GM18526 (cell line): ENCODE data around the gene ESYT2.

Source experiments
- POLR2A ChIP-seq: IDR thresholded peaks from 3 replicates; pipeline ENCODE4 v1.6.1; 2011; ENCODE audit not compliant: insufficient read length; ENCODE audit errors: extremely low read depth

The ESYT2 gene

DNA sequence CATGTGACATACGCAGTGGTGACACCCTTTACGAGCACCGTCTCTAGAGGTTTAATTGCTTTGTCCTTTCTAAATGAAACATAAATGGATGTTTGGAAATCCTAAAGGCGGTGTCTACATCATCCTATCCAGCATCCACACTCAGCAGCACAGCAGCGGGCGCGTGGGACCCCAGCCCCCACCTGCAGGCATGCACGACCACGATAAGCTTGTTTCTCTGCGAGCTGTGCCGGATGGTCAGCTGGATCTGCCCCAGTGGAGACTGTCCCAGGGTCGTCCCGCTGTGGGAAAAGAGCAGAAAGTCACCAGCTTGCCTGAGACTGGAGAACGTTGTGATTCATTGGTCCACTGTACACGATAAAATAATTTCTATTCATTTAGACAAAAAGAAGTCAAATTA lies 90.5 kb downstream of the ESYT2 start:
- TF ChIP-seq POLR2A: no peak

DNA sequence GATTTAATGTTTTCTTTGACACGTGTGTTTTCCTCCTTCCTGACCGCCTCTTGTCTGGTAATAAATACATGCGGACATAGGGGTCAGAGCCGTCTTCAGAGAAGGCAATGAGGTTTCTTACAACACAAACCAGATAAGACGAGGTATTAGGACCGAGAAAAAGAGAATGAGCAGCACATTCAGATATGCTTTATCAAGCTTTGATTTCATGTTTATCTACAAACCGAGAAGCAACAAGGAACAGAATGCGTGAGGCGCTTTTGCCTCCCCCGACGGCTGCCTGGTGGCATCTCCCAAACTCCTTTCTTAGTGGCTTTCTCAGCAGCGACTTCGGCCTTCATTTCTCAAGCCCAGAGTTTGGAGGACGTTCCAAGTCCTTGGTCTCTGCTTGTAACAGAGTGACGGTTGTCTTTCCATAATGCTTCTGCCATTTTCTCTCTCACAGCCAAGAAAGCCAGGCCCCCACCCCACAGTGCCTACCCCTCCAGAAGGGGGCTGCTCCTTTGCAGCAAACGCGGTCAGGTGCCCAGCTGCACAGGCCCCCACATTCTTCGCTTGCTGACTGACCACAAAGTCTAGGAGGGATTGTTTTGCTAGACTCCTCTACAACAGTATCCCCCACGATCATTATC lies 92.1 kb downstream of the ESYT2 start:
- TF ChIP-seq POLR2A: no peak

DNA sequence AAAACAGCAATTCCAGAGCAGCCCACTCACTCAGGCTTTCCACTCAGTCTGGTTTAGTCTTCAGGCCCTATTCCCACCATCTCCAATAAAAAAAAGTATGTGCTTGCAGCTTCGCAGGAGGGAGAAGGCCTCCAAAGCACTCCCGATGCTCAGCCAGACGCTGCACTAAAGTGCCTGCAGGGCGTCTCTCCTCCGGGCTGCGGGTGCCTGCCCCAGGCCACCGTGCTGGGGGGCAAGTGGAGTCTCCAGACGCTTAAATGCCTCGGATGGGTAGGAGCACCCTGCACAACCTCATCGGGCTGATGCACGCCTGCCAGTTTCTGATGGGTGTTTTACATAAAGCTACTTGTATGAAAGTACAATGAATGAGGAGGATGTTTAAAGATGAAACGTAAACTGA lies 93.4 kb downstream of the ESYT2 start:
- TF ChIP-seq POLR2A: no peak

DNA sequence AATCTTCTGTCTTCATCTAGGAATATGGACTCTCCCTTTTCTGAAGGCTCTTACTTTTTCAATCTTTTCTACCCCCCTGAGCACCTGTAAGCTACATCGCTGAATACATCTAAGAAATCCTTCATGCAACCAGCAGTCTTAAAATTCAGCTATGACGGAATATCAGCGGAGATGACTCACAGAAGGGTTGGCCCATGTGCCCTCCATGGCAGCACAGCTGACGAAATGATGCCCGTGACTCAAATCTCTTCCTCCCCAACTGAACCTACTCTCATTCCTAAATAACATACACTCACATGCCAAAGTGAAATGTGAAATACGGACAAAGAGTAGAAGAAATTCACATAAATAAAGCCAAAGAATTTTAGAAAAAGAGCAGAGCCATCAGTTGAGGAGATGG lies 94.4 kb downstream of the ESYT2 start:
- no peak for TF ChIP-seq POLR2A

DNA sequence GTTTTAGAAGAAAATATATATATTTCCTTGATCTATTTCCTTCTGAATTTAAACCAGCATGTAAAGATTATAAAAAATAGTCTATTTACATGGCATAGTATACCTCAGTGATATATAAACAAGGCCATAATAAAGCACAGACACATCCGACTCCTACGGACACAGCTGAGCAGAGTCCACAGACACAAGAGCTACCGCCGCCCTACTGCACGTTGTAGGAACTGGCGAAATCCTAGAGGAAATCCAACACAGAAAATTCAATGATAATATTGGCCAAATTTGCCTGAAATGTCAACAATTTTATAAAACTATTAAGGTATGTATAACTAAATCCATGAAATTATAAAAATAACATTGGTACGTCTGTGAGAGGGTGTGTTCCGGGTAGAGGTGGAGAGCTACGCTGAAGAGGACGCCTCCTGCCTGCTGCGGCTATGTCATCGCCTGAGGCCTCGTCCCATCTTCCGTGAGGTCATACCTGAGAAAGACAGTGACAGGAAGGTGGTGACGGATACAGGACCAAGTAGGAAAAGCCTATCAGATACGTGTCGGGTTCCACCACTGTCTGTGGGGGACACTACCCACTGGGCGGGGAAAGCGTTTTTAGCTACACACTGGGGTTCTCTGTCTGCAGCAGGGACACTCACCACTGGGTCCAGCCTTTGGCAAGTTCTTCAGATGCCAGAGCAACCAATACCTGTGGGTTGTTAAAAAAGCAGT lies 95.4 kb downstream of the ESYT2 start:
- no peak for TF ChIP-seq POLR2A

DNA sequence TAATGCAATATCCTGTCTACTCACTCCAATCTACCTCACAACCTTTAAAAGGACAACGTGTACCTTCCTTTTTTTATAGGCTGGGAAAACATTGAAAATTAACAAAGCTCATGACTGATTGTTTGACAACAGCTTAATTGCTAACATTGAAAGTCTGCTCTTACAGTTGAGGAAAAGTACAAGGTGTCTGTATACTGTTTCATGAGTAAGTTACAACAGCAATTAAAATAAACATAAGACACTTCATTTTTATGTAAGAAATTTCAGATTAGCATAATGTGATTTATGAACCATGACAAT lies 96.1 kb downstream of the ESYT2 start:
- TF ChIP-seq POLR2A: no peak

DNA sequence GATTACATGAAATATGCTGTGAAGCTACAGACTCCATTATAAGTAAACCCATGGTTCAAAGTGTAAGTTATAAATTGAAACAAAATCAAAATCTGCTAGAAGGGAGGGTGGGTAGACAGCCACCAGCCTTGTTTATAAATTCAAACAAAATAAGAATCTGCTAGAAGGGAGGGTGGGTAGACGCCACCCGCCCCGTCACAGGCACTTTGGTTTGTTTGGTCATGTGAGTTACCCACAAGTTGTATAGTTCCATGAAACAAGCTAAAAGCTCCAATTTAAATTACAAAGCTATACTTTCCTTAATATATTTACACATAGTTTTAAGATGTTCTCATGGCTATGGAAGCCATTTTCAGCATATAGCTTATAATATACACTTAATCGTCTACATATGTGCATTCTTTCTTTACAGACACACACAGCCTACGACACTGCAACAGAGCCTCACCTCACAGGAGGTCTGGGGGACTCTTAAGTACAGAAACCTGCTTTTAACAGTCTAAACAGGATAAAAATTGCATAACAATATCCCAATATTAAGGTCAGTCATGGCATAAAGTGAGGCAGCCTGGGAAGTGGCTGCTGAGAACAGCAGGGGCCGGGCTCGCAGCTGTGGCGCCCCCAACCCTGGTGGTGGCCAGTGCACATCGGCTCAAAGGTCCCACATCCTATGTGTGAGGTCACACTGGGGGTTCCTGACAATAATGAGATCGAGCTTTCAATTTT lies 96.7 kb downstream of the ESYT2 start:
- no peak for TF ChIP-seq POLR2A

DNA sequence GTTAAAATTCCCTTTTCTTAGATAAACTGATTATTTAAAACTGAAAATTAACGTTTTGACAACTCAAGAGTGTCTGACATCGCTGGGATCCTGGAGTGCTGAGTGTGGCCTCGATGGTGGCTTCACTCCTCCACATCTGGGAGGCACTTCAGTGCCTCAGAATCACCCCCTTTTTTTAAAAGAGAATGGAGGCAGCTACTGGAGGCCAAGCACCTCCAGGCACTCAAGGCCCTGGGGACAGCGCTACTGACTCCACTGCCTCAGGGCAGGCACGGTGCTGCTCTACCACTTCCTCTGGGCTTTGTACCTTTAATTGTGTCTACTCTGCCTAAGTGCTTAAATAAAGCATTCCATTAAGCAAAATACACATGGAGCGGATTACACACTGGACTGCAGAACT lies 97.5 kb downstream of the ESYT2 start:
- no peak for TF ChIP-seq POLR2A

DNA sequence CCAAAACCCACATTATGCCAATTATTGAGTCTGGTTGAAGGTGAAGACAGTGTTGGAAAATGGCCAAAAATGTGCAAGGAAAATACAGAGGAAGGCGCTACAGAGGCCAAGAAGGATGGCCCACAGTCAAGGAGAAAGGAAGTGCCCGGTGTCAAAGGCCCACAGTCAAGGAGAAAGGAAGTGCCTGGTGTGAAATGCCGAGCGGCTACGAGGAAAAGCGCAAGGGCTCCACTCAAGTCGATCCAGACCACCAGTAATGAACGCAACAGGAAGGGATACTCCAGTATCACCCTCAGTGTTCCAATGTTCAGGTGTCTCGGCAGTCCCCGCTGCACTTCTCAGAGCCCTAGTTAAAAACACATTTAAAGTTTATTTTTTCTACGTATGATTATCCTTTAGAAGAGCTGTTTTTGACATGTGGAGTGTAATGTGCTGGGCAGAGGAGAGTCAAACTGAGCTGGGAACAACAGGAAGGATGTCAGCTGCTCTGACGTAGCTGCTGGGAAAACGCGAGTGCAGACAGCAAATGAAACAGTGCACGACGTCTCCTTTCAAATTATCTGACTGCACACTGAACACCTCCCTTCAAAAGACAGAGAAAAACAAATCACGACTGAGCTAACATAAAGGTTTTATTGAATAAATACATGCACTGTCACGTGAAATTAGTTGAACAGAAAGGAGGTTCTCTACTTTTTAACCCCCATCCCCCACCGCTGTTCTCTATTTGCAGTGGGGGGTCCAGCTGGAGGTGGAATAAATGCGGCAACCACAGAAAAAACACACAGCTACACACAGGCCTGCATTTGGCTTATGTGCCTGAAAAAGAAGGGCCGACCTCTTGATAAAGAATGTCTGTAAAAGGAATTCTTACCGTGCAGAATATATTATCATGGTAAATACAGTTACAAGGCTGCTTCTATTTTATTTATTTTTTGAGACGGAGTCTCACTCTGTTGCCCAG lies 98.6 kb downstream of the ESYT2 start:
- no peak for TF ChIP-seq POLR2A

DNA sequence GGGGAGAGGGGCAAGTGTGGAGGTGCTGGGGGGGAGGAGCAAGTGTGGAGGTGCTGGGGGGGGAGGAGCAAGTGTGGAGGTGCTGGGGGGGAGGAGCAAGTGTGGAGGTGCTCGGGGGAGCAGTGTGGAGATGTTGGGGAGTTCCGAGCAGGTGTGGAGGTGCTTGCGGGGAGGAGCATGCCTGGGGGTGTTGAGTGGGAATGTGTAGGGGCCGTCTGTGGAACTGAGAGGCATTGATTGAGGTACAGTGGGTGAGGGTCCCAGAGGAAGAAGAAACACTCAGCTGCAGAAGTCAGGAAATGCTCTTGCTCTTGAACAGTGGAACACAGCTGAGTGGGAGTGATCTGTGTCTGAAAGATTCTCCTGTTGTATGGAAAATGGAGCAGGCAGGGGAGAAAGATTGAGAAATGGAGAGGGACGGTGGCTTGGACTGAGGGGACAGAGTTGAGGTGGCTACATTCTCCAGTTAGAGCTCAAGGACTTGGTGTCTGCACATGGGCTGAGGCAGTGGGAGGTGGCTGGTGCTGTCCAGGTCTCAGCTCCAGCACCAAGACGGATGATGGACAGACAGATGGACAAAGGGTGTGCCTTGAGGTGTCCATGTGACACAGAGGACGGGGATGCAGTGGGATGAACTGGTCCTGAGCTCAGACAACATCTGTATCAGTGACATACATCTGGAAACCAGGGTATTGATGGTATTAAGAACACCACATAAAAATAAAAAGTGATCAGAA lies 99.5 kb downstream of the ESYT2 start:
- TF ChIP-seq POLR2A: no peak

DNA sequence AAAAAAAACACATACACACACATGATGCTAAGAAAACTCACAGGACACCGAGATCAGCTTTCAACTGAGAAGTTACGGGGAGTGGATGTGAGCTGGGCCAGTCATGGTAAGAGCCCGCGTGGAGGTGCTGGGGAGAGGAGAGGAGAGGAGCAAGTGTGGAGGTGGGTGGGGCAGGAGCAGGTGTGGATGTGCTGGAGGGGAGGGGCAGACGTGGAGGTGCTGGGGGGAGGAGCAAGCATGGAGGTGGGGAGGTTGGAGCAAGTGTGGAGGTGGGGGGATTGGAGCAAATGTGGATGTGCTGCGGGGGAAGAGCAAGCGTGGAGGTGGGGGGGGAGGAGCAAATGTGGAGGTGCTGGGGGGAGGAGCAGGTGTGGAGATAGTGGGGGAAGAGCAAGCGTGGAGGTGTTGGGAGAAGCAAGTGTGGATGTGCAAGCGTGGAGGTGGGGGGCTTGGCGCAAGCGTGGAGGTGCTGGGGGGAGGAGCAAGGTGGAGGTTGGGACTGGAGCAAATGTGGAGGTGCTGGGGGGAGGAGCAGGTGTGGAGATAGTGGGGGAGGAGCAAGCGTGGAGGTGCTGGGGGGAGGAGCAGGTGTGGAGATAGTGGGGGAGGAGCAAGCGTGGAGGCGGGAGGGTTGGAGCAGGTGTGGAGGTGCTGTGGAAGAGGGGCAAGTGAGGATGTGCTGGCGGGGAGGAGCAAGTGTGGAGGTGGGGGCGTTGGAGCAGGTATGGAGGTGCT lies 100.2 kb downstream of the ESYT2 start:
- TF ChIP-seq POLR2A: no peak

DNA sequence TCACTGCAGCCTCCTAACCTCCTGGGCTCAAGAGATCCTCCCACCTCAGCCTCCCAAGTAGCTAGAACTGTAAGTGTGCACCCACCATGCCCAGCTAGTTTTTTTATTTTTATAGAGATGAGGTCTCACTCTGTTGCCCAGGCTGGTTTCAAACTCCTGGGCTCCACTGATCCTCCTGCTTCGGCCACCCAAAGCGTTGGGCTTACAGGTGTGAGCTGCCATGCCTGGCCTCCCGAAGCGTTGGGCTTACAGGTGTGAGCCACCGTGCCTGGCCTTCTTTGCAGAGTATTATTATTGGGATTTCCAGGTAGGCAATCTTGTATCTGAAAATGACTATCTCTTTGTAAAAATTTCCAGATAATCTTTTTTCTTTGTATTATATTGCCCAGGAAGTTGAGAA lies 101.6 kb downstream of the ESYT2 start:
- TF ChIP-seq POLR2A: no peak

DNA sequence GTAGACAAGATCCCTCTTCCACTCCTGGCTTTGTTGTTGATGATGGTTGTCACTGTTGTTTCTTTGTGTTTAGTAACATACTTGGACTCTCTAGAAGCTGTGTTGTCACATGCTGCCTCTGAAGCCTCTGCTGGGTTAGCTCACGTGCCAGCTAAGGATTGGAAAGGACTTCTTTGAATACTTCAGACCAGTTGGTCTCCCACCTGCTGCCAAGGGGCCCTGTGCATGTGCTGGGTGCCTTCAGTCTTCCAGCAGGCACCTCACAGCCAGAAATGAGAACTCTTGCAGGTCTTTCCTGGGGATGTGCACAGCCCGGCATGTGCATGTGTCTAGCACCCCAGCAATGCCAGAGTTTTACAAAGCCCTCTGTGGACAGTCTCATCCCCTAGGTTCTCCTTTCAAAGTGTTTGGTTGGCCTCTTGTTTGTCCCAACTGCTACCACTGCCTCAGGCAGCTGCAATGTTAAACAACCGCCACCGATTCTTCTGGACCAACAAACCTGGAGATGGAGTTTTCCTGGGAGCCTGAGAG lies 103.0 kb downstream of the ESYT2 start:
- TF ChIP-seq POLR2A: no peak

DNA sequence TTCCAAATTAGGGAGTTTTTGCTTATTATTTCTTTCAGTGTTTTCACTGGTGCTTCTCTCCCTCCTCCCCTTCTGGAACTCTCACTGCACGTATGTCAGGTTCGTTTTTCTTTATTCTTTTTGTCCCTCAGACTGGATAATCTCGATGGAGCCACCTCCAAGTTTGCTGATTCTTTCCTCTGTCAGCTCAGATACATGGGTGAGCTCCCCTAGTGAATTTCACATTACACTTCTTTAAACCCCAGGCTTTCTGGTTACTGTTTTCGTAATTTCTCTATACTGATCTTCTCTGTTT lies 103.9 kb downstream of the ESYT2 start:
- TF ChIP-seq POLR2A: no peak
